ENCODE data around the gene KRT37.

GRCh38 chr17:41390411-41390938 lies 33.9 kb downstream of the KRT37 start:
- no peak for TF ChIP-seq CBX1 (IDR thresholded peaks at IDR 0.05; ENCODE audit: low read depth)
- TF ChIP-seq, protein P1, sequence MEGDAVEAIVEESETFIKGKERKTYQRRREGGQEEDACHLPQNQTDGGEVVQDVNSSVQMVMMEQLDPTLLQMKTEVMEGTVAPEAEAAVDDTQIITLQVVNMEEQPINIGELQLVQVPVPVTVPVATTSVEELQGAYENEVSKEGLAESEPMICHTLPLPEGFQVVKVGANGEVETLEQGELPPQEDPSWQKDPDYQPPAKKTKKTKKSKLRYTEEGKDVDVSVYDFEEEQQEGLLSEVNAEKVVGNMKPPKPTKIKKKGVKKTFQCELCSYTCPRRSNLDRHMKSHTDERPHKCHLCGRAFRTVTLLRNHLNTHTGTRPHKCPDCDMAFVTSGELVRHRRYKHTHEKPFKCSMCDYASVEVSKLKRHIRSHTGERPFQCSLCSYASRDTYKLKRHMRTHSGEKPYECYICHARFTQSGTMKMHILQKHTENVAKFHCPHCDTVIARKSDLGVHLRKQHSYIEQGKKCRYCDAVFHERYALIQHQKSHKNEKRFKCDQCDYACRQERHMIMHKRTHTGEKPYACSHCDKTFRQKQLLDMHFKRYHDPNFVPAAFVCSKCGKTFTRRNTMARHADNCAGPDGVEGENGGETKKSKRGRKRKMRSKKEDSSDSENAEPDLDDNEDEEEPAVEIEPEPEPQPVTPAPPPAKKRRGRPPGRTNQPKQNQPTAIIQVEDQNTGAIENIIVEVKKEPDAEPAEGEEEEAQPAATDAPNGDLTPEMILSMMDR (IDR thresholded peaks at IDR 0.05 in 2 of 3, conservative IDR thresholded peaks at IDR 0.05 in 1 of 3; ENCODE audit: insufficient read depth in 2 of 3, low read depth in 1 of 3, low read length in 3 of 3), result no peak

All from K562 (cell line).